Fibroblast of upper back skin (primary cell): ENCODE data around the gene EAPP.
"Not testable (repeated sequence)": the region's sequence is repeated elsewhere in the genome, so short reads cannot be mapped to it uniquely, and the experiment has no call there.

ENCODE experiments used
- DNase-seq: peaks from one replicate; pipeline ENCODE4 v3.0.0-alpha.2; 2013

EAPP gene

GRCh38 chr14:34539407-34540180, at the start of gene EAPP:
Gene EAPP (minus strand): TSS chr14:34539701. CDS start chr14:34539628, 73 bp downstream.
- DNase-seq = peak; percentile 96

GRCh38 chr14:34583525-34583924, 44.0 kb upstream of the EAPP start:
- no peak for DNase-seq

GRCh38 chr14:34582117-34582680, 42.7 kb upstream of the EAPP start:
- DNase-seq = no peak

- no peak for DNase-seq
Observed at GRCh38 chr14:34580381-34580780, 40.9 kb upstream of the EAPP start.

GRCh38 chr14:34571771-34572170, 32.3 kb upstream of the EAPP start:
- no peak for DNase-seq

- DNase-seq = peak; percentile 53
Observed at GRCh38 chr14:34569750-34570149, 30.2 kb upstream of the EAPP start.

- no peak for DNase-seq
Observed at GRCh38 chr14:34568803-34569202, 29.3 kb upstream of the EAPP start.

GRCh38 chr14:34562776-34563150, 23.3 kb upstream of the EAPP start:
- no peak for DNase-seq

- not testable (repeated sequence) for DNase-seq
Observed at GRCh38 chr14:34562037-34562775, 22.7 kb upstream of the EAPP start.

GRCh38 chr14:34556498-34556829, 17.0 kb upstream of the EAPP start:
- not testable (repeated sequence) for DNase-seq

- not testable (repeated sequence) for DNase-seq
Observed at GRCh38 chr14:34555583-34556497, 16.3 kb upstream of the EAPP start.

- peak; percentile 23 for DNase-seq
Observed at GRCh38 chr14:34554540-34555250, 15.2 kb upstream of the EAPP start.

GRCh38 chr14:34549276-34549966, 9.9 kb upstream of the EAPP start:
- not testable (repeated sequence) for DNase-seq

- DNase-seq = no peak
Observed at GRCh38 chr14:34548472-34548981, 9.0 kb upstream of the EAPP start.

- DNase-seq = not testable (repeated sequence)
Observed at GRCh38 chr14:34547136-34547520, 7.6 kb upstream of the EAPP start.

- DNase-seq = not testable (repeated sequence)
Observed at GRCh38 chr14:34546272-34547135, 7.0 kb upstream of the EAPP start.

GRCh38 chr14:34540181-34541059, 919 bp upstream of the EAPP start:
- not testable (repeated sequence) for DNase-seq

- DNase-seq = no peak
Observed at GRCh38 chr14:34538871-34539406, 562 bp downstream of the EAPP start.

- DNase-seq = not testable (repeated sequence)
Observed at GRCh38 chr14:34538096-34538495, 1.4 kb downstream of the EAPP start.
